ACC112 (cell line): ENCODE measurements around the gene GCSAM.

Experiments
- H2AFZ ChIP-seq: fragments of 200-600 bp; sonication (generic); one replicate; pipeline ENCODE4 v1.6.0; 2017; ENCODE audit warnings: antibody characterized with exemption, low read length; ENCODE audit not compliant: unreplicated experiment
- H3K27ac ChIP-seq: fragments of 200-600 bp; sonication (generic); 2 replicates; pipeline ENCODE4 v1.5.1; 2014; ENCODE audit warnings: low read depth, mild to moderate bottlenecking, antibody characterized with exemption, low read length, moderate library complexity
- H3K27me3 ChIP-seq: fragments of 200-600 bp; sonication (generic); 2 replicates; pipeline ENCODE4 v1.6.1; 2014; ENCODE audit warnings: mild to moderate bottlenecking, antibody characterized with exemption, low read length, moderate library complexity, mixed read lengths; ENCODE audit not compliant: insufficient read depth
- H3K36me3 ChIP-seq: fragments of 200-600 bp; sonication (generic); 2 replicates; pipeline ENCODE4 v1.6.1; 2016; ENCODE audit warnings: mild to moderate bottlenecking, antibody characterized with exemption, low read length, moderate library complexity, mixed read lengths; ENCODE audit not compliant: insufficient read depth
- H3K4me1 ChIP-seq: fragments of 200-600 bp; sonication (generic); one replicate; pipeline ENCODE4 v1.6.1; 2016; ENCODE audit warnings: low read length, mixed read lengths; ENCODE audit not compliant: insufficient read depth, unreplicated experiment, control insufficient read depth
- H3K4me3 ChIP-seq: fragments of 200-600 bp; sonication (generic); 2 replicates; pipeline ENCODE4 v1.5.1; 2014; ENCODE audit warnings: mild to moderate bottlenecking, low read depth, low read length
- H3K79me2 ChIP-seq: fragments of 200-600 bp; sonication (generic); one replicate; pipeline ENCODE4 v1.6.0; 2016; ENCODE audit warnings: low read length; ENCODE audit not compliant: control insufficient read depth, unreplicated experiment, insufficient read depth

The GCSAM gene

DNA sequence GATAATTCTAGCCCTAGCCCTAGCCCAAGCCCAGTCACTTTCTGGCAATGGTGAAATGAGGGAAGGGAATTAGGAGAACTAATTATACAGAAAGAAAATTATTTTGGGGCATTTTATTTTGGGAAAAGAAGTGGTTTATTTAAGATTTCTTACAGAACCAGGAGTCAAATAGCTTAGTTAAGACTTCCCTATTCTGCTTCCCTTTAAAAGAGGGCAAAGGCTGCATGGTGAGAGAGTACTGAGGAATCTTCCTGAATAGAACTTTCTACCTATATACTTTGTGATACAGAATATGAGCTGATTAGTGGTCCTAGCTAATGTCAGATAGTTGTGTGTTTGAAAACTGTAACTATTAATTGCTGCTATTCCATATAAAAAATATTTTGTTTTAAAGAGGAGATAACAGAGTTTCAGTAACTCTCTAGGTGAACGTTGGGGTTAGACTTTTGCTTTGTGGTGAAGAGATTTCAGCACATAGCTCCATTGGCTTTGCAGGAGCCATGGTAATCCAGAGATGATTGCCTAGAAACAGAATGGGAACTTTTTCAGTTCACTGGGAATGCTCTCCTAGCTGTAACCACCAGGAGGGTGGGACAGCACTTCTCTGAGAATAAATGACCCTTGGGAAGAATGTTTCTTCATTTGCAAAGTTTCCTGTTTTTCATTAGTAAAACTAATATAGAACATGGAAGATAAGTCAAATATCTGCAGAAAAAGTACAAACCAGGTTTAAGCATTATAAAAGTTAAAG, 5.3 kb upstream of the GCSAM start:
- H3K27me3 ChIP-seq = peaks cover 8% of the 10 kb centered on the region
- H3K27ac ChIP-seq = no peak overlapping the region
- no peak overlapping the region for H2AFZ ChIP-seq
- no peaks in the 10 kb centered on the region for H3K4me1 ChIP-seq
- no peak overlapping the region for H3K4me3 ChIP-seq
- no peaks in the 10 kb centered on the region for H3K36me3 ChIP-seq
- no peaks in the 10 kb centered on the region for H3K79me2 ChIP-seq

DNA sequence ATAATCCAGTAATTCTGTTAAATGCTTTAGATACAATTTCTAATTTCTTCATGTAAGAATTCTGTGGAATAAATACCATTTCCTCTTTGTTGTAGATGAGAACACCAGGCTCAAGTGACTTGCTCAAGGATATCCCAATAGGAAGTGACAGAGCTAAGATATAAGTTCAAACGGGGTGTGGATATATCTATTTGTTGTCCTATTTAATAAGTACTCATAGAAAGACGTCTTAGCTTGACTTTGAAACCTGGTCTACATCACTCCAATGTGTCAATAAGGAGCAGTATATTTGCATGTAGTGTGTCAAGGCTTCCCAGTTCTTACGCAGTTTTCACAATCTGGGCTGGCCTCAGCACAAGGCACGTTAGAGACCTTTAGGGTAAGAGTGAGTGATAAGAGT, 4.7 kb upstream of the GCSAM start:
- H3K36me3 ChIP-seq = no peaks in the 10 kb centered on the region
- peaks cover 8% of the 10 kb centered on the region for H3K27me3 ChIP-seq
- H3K27ac ChIP-seq = no peak overlapping the region
- H3K4me3 ChIP-seq = no peak overlapping the region
- H3K79me2 ChIP-seq = no peaks in the 10 kb centered on the region
- no peak overlapping the region for H2AFZ ChIP-seq
- no peaks in the 10 kb centered on the region for H3K4me1 ChIP-seq

DNA sequence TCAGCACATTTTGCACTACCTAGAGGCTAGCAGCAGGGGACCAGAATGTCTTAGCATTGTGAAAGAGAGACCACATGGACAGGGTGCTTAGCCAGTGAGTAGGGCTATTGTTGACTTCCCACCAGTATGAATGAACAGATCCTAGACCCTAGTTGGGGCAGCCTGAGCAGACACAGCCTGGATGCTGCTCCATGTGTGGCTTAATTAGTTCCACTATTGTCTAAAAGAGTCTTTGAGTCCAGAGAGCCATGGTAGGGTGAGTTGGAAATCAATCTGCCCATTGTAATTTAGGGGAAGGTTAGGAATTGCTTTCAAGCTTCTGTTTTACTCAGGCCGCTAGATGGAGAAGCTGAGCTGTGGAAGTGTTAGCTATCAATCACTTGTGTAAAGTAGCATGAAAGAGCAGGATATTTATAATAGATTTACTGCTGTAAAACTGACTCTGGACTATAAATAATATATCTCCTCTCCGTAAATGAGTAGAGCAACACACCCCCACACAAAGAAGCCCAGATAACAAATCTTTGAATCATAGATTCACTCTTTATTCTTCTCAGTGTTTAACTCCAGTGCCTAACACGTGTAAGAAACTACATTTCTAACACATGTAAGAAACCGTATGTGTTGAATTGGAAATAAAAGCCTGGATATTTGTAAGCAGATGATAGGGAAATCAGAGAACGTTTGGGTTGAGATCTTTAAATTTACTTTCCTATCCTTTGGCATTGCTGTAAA, 4.1 kb upstream of the GCSAM start:
- Histone ChIP-seq H2AFZ (no peak overlapping the region), H3K27ac (no peak overlapping the region), H3K4me3 (no peak overlapping the region), H3K27me3 (peaks cover 8% of the 10 kb centered on the region), H3K36me3 (no peaks in the 10 kb centered on the region), H3K79me2 (no peaks in the 10 kb centered on the region), H3K4me1 (no peaks in the 10 kb centered on the region)

DNA sequence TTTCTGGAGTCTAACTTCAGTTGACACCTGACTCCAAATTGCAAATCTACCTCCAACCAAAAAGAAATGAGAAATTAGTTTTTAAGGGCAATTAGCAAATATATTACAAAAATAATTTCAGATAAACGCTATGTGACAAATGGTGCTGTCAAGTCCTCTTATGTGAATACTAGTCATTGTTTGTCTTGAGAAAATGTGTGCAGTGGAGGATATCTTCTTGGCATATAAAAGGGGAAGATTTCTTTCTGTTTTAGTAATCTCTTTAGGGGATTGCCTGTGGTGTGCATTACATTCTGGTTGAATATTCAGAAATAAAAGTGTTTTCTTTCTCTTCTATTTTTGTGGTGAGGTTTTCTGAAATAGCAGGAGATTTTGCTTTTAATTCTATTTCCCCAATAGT, 3.0 kb upstream of the GCSAM start:
- Histone ChIP-seq H3K27ac (no peak overlapping the region), H3K4me1 (no peaks in the 10 kb centered on the region), H3K4me3 (no peak overlapping the region), H2AFZ (no peak overlapping the region), H3K27me3 (peaks cover 8% of the 10 kb centered on the region), H3K36me3 (no peaks in the 10 kb centered on the region), H3K79me2 (no peaks in the 10 kb centered on the region)

DNA sequence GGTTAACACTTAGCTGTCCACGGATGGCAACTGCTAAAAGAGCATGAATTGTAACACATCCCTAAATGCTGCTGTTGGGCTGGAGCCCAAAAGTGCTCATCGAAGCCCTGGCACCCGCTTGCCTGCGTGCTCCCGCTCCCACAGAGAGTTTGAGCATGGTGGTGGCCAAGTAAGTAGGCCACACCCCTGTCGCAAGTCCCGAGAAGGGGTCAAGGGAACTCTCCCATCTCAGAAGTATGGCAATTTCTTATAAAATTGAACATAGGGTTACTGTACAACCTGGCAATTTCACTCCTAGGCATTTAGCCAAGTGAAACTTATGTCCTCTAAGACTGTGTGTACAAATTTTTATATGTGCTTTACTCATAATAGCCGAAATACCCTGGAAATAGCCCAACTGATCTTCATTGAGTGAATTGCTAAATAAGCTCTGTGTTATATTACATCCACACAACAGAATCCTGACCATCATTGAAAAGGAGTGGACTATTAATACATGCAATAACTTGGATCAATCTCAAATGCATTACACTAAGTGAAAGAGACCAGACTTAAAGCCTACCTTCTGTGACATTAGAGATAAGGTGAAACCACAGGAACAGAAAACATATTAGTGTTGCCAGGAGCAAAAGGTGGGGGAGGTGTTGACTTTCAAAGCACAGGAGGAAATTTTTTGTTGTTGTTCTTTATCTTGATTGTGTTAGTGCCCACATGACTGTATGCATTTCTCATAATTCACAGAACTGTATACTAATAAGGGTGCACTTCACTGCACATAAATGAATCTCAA, 1.5 kb upstream of the GCSAM start:
- peaks cover 4% of the 10 kb centered on the region for H3K27me3 ChIP-seq
- no peaks in the 10 kb centered on the region for H3K4me1 ChIP-seq
- no peak overlapping the region; the same call in 1 of the 2 replicates for H3K4me3 ChIP-seq
- no peaks in the 10 kb centered on the region for H3K36me3 ChIP-seq
- no peak overlapping the region for H2AFZ ChIP-seq
- H3K27ac ChIP-seq = no peak overlapping the region
- H3K79me2 ChIP-seq = no peaks in the 10 kb centered on the region

DNA sequence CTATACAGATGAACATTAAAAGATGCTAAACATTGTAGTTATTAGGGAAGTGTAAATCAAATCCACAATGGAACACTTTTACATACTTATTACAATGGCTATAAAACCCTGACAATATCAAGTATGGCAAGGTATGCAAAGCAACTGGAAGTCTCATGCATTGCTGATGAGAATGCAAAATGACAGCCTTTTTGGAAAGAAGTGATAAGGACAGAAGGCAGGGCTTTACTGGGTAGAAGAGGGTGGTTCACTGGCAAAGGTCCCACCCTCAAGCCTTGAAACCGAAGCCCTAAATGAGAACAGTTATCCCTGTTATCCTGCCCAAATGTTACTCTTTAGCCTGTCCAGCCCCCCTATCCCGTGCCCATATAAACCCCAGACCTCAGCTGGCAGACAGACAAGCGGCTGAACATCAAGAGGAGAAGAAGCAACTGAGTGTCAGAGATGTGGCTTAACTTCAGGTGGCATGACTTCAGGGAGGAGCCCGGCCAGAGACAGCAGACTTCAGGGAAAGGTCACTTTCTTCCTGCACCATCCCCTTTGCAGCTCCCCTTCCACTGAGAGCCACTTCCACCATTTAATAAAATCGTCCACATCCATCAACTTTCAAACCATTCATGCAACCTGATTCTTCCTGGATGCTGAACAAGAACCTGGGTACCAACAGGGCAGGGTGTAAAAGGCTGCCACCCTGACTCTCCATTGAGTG, 732 bp upstream of the GCSAM start:
- no peak overlapping the region for H3K27ac ChIP-seq
- H3K27me3 ChIP-seq = no peaks in the 10 kb centered on the region
- H3K36me3 ChIP-seq = no peaks in the 10 kb centered on the region
- no peaks in the 10 kb centered on the region for H3K4me1 ChIP-seq
- H3K4me3 ChIP-seq = no peak overlapping the region; the same call in 1 of the 2 replicates
- H3K79me2 ChIP-seq = no peaks in the 10 kb centered on the region
- H2AFZ ChIP-seq = no peak overlapping the region

DNA sequence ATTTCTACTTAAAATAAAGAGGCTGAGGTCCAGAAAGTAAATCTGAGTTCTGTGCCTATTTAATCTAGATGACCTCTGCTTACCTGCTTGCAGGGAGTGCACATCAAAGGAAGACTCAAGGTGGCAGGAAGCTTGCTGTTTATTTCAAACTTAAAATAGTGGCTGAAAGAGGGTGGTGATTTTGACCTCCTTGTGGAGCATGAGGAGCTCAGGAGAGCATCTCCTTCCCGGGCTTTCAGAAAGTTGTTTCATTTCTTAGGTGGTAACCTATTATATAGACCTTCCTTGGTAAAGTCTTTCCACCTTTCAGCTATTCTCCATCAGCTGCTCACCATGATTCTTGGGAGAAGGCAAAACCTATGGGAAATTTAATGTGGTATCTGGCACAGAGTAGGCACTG, 494 bp downstream of the GCSAM start:
- Histone ChIP-seq H3K27ac (no peak overlapping the region), H3K36me3 (no peaks in the 10 kb centered on the region), H3K27me3 (no peaks in the 10 kb centered on the region), H3K4me3 (no peak overlapping the region), H3K4me1 (no peaks in the 10 kb centered on the region), H3K79me2 (no peaks in the 10 kb centered on the region), H2AFZ (no peak overlapping the region)

DNA sequence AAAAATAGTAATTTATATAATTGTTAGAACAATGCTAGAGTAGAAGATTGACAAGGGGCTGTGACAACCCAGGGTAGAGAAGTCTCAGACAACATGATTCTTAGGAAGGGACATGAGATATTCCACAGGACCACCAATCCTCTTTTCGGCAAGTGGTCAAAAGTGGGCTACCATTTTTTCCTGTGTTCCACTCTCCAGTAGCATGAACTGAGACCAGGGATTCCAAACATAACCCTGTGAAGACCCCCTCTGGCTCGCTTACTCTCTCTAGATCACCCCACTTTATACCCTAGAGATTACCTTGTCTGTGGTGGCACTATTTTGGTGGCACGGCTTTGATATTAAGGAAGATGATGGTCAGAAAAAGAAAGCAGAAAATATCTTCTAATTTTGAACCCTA, 960 bp downstream of the GCSAM start:
- H3K4me3 ChIP-seq = no peak overlapping the region
- no peaks in the 10 kb centered on the region for H3K27me3 ChIP-seq
- no peak overlapping the region for H3K27ac ChIP-seq
- no peaks in the 10 kb centered on the region for H3K79me2 ChIP-seq
- no peaks in the 10 kb centered on the region for H3K36me3 ChIP-seq
- no peaks in the 10 kb centered on the region for H3K4me1 ChIP-seq
- no peak overlapping the region for H2AFZ ChIP-seq

DNA sequence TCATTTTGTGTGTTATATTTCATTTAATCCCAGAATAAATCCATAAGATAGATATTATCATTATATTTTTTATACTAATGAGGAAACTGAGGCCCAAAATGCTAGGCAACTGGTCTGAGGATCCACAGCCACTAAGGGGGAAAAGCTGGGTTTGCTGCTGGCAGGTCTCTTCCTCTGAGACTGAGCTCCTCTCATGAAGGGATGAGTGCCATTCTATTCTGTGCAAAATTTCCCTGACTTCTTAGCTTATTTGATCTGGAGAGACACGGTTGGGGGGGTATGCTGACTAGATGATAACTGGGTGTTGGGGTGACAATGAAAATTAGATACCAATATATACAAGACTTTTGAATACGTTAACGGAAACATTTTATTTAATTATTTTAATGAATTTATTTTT, 1.9 kb downstream of the GCSAM start:
- Histone ChIP-seq H3K79me2 (no peaks in the 10 kb centered on the region), H3K27ac (no peak overlapping the region), H3K4me3 (no peak overlapping the region), H3K27me3 (no peaks in the 10 kb centered on the region), H3K36me3 (no peaks in the 10 kb centered on the region), H3K4me1 (peaks cover 4% of the 10 kb centered on the region), H2AFZ (no peak overlapping the region)

DNA sequence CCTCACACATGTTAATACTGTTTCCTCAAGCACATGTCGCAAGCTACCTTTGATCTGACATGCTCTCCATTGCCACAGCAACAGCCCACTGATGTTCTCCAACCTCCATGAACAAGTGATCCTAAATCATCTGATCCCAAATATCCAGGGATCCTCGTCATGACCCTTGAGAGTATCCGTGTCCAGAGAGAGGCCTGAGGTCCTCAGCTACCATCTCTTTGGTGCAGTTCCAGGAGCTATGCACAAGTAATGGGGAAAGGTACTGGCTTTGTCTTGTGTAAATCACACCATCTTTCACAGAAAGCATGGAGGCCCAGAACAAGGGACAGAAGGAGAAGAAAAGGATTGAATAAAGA, 2.4 kb downstream of the GCSAM start:
- Histone ChIP-seq H2AFZ (no peak overlapping the region), H3K4me1 (peaks cover 4% of the 10 kb centered on the region), H3K4me3 (no peak overlapping the region), H3K36me3 (no peaks in the 10 kb centered on the region), H3K27ac (no peak overlapping the region), H3K79me2 (no peaks in the 10 kb centered on the region), H3K27me3 (no peaks in the 10 kb centered on the region)
